ENCODE measurements around the gene FARS2. TPM values are rescaled to one million over a fixed set of nuclear protein-coding genes. Genes with fewer than 3 reads are reported as not detected.

The FARS2 gene
- total and polyA plus RNA-seq, 2 of the 13 experiments (the other 11 are each of a cell fraction or from before 2014, with no cell fraction given) = 15.4 to 26.0 TPM

- intact Hi-C loops (cut with micrococcal nuclease; ENCODE audit: unreplicated experiment) = no loop called here
- Histone ChIP-seq H2AFZ (ENCODE audit: low read length) (no peak overlapping the region), H3K27ac (ENCODE audit: extremely low read length, insufficient read depth, low read length) (no peak overlapping the region), H3K9me3 (ENCODE audit: low read length) (no peaks in the 10 kb centered on the region), H3K4me1 (ENCODE audit: insufficient read depth, low read length) (no peaks in the 10 kb centered on the region), H3K9ac (ENCODE audit: insufficient read depth, low read depth, low read length) (no peak overlapping the region), H3K36me3 (replicated peaks in 1 of 2; ENCODE audit: control insufficient read depth in 1 of 2, insufficient read depth in 2 of 2, low read length in 2 of 2) (no peaks in the 10 kb centered on the region), H3K27me3 (ENCODE audit: control insufficient read depth in 1 of 2, insufficient read depth in 2 of 2, low read length in 2 of 2) (no peaks in the 10 kb centered on the region), H3K79me2 (ENCODE audit: insufficient read depth, low read length) (peaks cover 2% of the 10 kb centered on the region), H4K20me1 (ENCODE audit: insufficient read depth, low read length) (no peaks in the 10 kb centered on the region), H3K4me3 (replicated peaks in 1 of 3; ENCODE audit: insufficient read depth in 1 of 3, low read depth in 2 of 3, low read length in 3 of 3) (no peak overlapping the region), H3K4me2 (ENCODE audit: low read depth, low read length) (no peak overlapping the region)
- WGBS (ENCODE audit: low lambda C conversion rate) = 86% methylated on average over 9 of the region's 9 CpGs
- ATAC-seq (no peak; the same call in 2 of the 3 replicates), DNase-seq (ENCODE audit: low spot score) (no peak), FAIRE-seq (no peak)
- TF ChIP-seq ZBTB33 (CRISPR knock-in tag; IDR thresholded peaks at IDR 0.05) = peak; percentile 51; the same call in 1 of the 2 replicates
- no peak for TF ChIP-seq MAZ (IDR thresholded peaks at IDR 0.05; ENCODE audit: borderline replicate concordance, low read depth, low read length)
- no peak for TF ChIP-seq MAZ (CRISPR knock-in tag; IDR thresholded peaks at IDR 0.05; ENCODE audit: low read depth)
- no peak for TF ChIP-seq ZBTB25 (CRISPR knock-in tag; IDR thresholded peaks at IDR 0.05)
- ChIA-PET CTCF (ENCODE audit: low intra/inter-chr PET ratio, low total read pairs) (no interaction called here), POLR2A (no interaction called here)
- no TSS peak for BruUV-seq (replicated peaks)
- in situ Hi-C loops (cut with HindIII; ENCODE audit: extremely low pct_ligation_motif_present, low pct_unique_long_range_greater_than_20kb) = no loop called here
Measured at GRCh38 chr6:5282191-5282623, 20.9 kb downstream of the FARS2 start.

- DNase-seq (ENCODE audit: low spot score) (no peak), FAIRE-seq (no peak), ATAC-seq (peak; percentile 26; the same call in 1 of the 3 replicates)
- CTCF ChIA-PET (ENCODE audit: low intra/inter-chr PET ratio, low total read pairs) = no interaction called here
- Histone ChIP-seq H3K4me2 (ENCODE audit: low read depth, low read length) (no peak overlapping the region), H4K20me1 (ENCODE audit: insufficient read depth, low read length) (no peaks in the 10 kb centered on the region), H3K27ac (ENCODE audit: extremely low read length, insufficient read depth, low read length) (no peak overlapping the region), H2AFZ (ENCODE audit: low read length) (no peak overlapping the region), H3K36me3 (replicated peaks in 1 of 2; ENCODE audit: control insufficient read depth in 1 of 2, insufficient read depth in 2 of 2, low read length in 2 of 2) (no peaks in the 10 kb centered on the region), H3K9ac (ENCODE audit: insufficient read depth, low read depth, low read length) (no peak overlapping the region), H3K4me3 (replicated peaks in 1 of 3; ENCODE audit: insufficient read depth in 1 of 3, low read depth in 2 of 3, low read length in 3 of 3) (no peak overlapping the region), H3K9me3 (ENCODE audit: low read length) (no peaks in the 10 kb centered on the region), H3K4me1 (ENCODE audit: insufficient read depth, low read length) (peaks cover 1% of the 10 kb centered on the region), H3K79me2 (ENCODE audit: insufficient read depth, low read length) (peaks cover 5% of the 10 kb centered on the region), H3K27me3 (ENCODE audit: control insufficient read depth in 1 of 2, insufficient read depth in 2 of 2, low read length in 2 of 2) (no peaks in the 10 kb centered on the region)
- POLR2A ChIA-PET = no interaction called here
- intact Hi-C loops (cut with micrococcal nuclease; ENCODE audit: unreplicated experiment) (no loop called here), in situ Hi-C loops (cut with HindIII; ENCODE audit: extremely low pct_ligation_motif_present, low pct_unique_long_range_greater_than_20kb) (no loop called here)
- BruUV-seq (replicated peaks) = no TSS peak
- 94% methylated on average over 6 of the region's 6 CpGs for WGBS (ENCODE audit: low lambda C conversion rate)
- TF ChIP-seq CEBPB (IDR thresholded peaks at IDR 0.05; ENCODE audit: borderline replicate concordance, low read depth, low read length) (no peak), ZNF549 (CRISPR knock-in tag; IDR thresholded peaks at IDR 0.05) (no peak), HINFP (CRISPR knock-in tag; IDR thresholded peaks at IDR 0.05; ENCODE audit: low read depth) (no peak), ZNF281 (CRISPR knock-in tag; IDR thresholded peaks at IDR 0.05; ENCODE audit: borderline replicate concordance) (no peak)
Measured at GRCh38 chr6:5285081-5285480, 23.8 kb downstream of the FARS2 start.

Measured in HepG2 (cell line).